Neural cell (in vitro differentiated cells): ENCODE measurements around the gene PDHB. TPM values are rescaled to one million over a fixed set of nuclear protein-coding genes. Genes with fewer than 3 reads are reported as not detected.

Experiments used
- H2AFZ ChIP-seq: fragments of 200-600, 300-800 bp; sonication (generic), shearing (Covaris generic); 2 replicates; pipeline ENCODE4 v1.6.0; 2014; ENCODE audit warnings: low read depth, mild to moderate bottlenecking, antibody characterized with exemption, low read length, moderate library complexity
- H3F3A ChIP-seq: fragments of 200-600 bp; shearing (Covaris generic); 2 replicates; pipeline ENCODE4 v1.6.1; 2016; ENCODE audit warnings: mild to moderate bottlenecking, moderate library complexity, mixed read lengths, antibody characterized with exemption, low read length; ENCODE audit not compliant: insufficient read depth, poor library complexity, severe bottlenecking
- H3K27ac ChIP-seq: fragments of 200-600, 300-800 bp; sonication (generic), shearing (Covaris generic); 2 replicates; pipeline ENCODE4 v1.5.1; 2014; ENCODE audit warnings: mild to moderate bottlenecking, low read length, moderate library complexity
- H3K27me3 ChIP-seq: fragments of 300-800, 200-600 bp; sonication (generic), shearing (Covaris generic); 2 replicates; pipeline ENCODE4 v1.6.0; 2014; ENCODE audit warnings: mild to moderate bottlenecking, low read depth, low read length, moderate library complexity; ENCODE audit not compliant: insufficient read depth
- H3K36me3 ChIP-seq: fragments of 300-800, 200-600 bp; sonication (generic), shearing (Covaris generic); 2 replicates; pipeline ENCODE4 v1.5.1; 2014; ENCODE audit warnings: mild to moderate bottlenecking, antibody characterized with exemption, low read length, moderate library complexity; ENCODE audit not compliant: insufficient read depth
- H3K4me2 ChIP-seq: fragments of 300-800, 200-600 bp; sonication (generic), shearing (Covaris generic); 2 replicates; pipeline ENCODE4 v1.6.0; 2014; ENCODE audit warnings: mild to moderate bottlenecking, low read length
- H3K4me3 ChIP-seq: fragments of 300-800, 200-600 bp; sonication (generic), shearing (Covaris generic); 2 replicates; pipeline ENCODE4 v1.5.1; 2014; ENCODE audit warnings: mild to moderate bottlenecking, low read length, moderate library complexity
- H3K79me2 ChIP-seq: fragments of 200-600 bp; shearing (Covaris generic); replicated peaks from 2 replicates; pipeline ENCODE4 v1.6.0; 2014; ENCODE audit warnings: mild to moderate bottlenecking, low read length, moderate library complexity; ENCODE audit not compliant: insufficient read depth
- H3K9ac ChIP-seq: fragments of 300-800, 200-600 bp; sonication (generic), shearing (Covaris generic); 2 replicates; pipeline ENCODE4 v1.6.1; 2016; ENCODE audit warnings: mild to moderate bottlenecking, low read length, mixed read lengths
- H3K9me2 ChIP-seq: fragments of 200-600 bp; shearing (Covaris generic); 2 replicates; pipeline ENCODE4 v1.6.1; 2016; ENCODE audit warnings: mild to moderate bottlenecking, low read length, mixed read lengths; ENCODE audit not compliant: insufficient read depth
- H3K9me3 ChIP-seq: fragments of 200-600, 300-800 bp; sonication (generic), shearing (Covaris generic); 2 replicates; pipeline ENCODE4 v1.6.1; 2016; ENCODE audit warnings: mild to moderate bottlenecking, mixed run types, low read length, moderate library complexity, mixed read lengths
- H4K20me1 ChIP-seq: fragments of 200-600 bp; shearing (Covaris generic); 2 replicates; pipeline ENCODE4 v1.6.1; 2016; ENCODE audit warnings: mild to moderate bottlenecking, mixed run types; ENCODE audit not compliant: insufficient read depth
- CTCF ChIP-seq: fragments of 450-650 bp; IDR thresholded peaks from 2 replicates; pipeline ENCODE4 v1.5.1; 2014; ENCODE audit warnings: antibody characterized with exemption, mild to moderate bottlenecking, moderate library complexity; ENCODE audit not compliant: poor library complexity, severe bottlenecking
- EP300 ChIP-seq: fragments of 450-650 bp; conservative IDR thresholded peaks from 2 replicates; pipeline ENCODE4 v1.6.1; 2014; ENCODE audit warnings: antibody characterized with exemption, mild to moderate bottlenecking, moderate library complexity; ENCODE audit not compliant: poor library complexity, severe bottlenecking
- EZH2 ChIP-seq: fragments of 200-600, 300-800 bp; shearing (Covaris generic), sonication (generic); IDR thresholded peaks from 2 replicates; pipeline ENCODE4 v1.6.1; 2014; ENCODE audit warnings: antibody characterized with exemption, low read length, borderline replicate concordance, mild to moderate bottlenecking; ENCODE audit not compliant: insufficient read depth, poor library complexity, severe bottlenecking
- MXI1 ChIP-seq: fragments of 450-650 bp; conservative IDR thresholded peaks from 2 replicates; pipeline ENCODE4 v1.6.1; 2014; ENCODE audit warnings: antibody characterized with exemption, mild to moderate bottlenecking; ENCODE audit not compliant: poor library complexity, severe bottlenecking
- POLR2AphosphoS5 ChIP-seq: IDR thresholded peaks from 2 replicates; pipeline ENCODE4 v1.6.1; 2012
- RAD21 ChIP-seq: fragments of 450-650 bp; conservative IDR thresholded peaks from 2 replicates; pipeline ENCODE4 v1.6.1; 2014; ENCODE audit warnings: antibody characterized with exemption, mild to moderate bottlenecking, moderate library complexity
- REST ChIP-seq: IDR thresholded peaks from 2 replicates; pipeline ENCODE4 v1.6.1; 2012; ENCODE audit warnings: borderline replicate concordance
- SMC3 ChIP-seq: fragments of 450-650 bp; conservative IDR thresholded peaks from 2 replicates; pipeline ENCODE4 v1.6.1; 2014; ENCODE audit warnings: antibody characterized with exemption, mild to moderate bottlenecking, moderate library complexity; ENCODE audit not compliant: poor library complexity
- TAF1 ChIP-seq: IDR thresholded peaks from 2 replicates; pipeline ENCODE4 v1.6.1; 2012; ENCODE audit warnings: low read depth
- polyA plus RNA-seq: library from polyadenylated mRNA; depleted of rRNA; stranded (reverse); fragments of >200 nt; gene quantifications from 2 replicates; pipeline ENCODE4 v1.2.3, GENCODE V29; 2014

The PDHB gene
- polyA plus RNA-seq, 1 donor from 2014 or later: 154 TPM

GRCh38 chr3:58392181-58392580, 41.5 kb downstream of the PDHB start:
- H3K9ac ChIP-seq: no peak overlapping the region
- no peak for TF ChIP-seq EP300
- no peak for TF ChIP-seq MXI1
- TF ChIP-seq POLR2AphosphoS5: no peak
- TF ChIP-seq RAD21: no peak
- TF ChIP-seq TAF1: no peak
- no peak for TF ChIP-seq CTCF
- TF ChIP-seq EZH2: no peak
- TF ChIP-seq REST: no peak
- TF ChIP-seq SMC3: no peak
- H3K27me3 ChIP-seq: no peaks in the 10 kb centered on the region
- H3K36me3 ChIP-seq: peaks cover 16% of the 10 kb centered on the region
- no peaks in the 10 kb centered on the region for H4K20me1 ChIP-seq
- H3K4me2 ChIP-seq: no peak overlapping the region
- no peak overlapping the region for H3K4me3 ChIP-seq
- H3K79me2 ChIP-seq: no peaks in the 10 kb centered on the region
- H3F3A ChIP-seq: no peaks in the 10 kb centered on the region
- H3K27ac ChIP-seq: no peak overlapping the region
- H3K9me2 ChIP-seq: no peaks in the 10 kb centered on the region
- no peak overlapping the region for H2AFZ ChIP-seq
- no peaks in the 10 kb centered on the region for H3K9me3 ChIP-seq

GRCh38 chr3:58391156-58391865, 42.3 kb downstream of the PDHB start:
- H3K27me3 ChIP-seq: no peaks in the 10 kb centered on the region
- TF ChIP-seq TAF1: no peak
- TF ChIP-seq REST: no peak
- TF ChIP-seq POLR2AphosphoS5: no peak
- no peak for TF ChIP-seq CTCF
- TF ChIP-seq EP300: no peak
- H3K9me3 ChIP-seq: no peaks in the 10 kb centered on the region
- no peak overlapping the region for H3K27ac ChIP-seq
- H4K20me1 ChIP-seq: no peaks in the 10 kb centered on the region
- H3K36me3 ChIP-seq: peaks cover 9% of the 10 kb centered on the region
- H2AFZ ChIP-seq: no peak overlapping the region
- no peak overlapping the region for H3K4me3 ChIP-seq
- no peaks in the 10 kb centered on the region for H3F3A ChIP-seq
- H3K4me2 ChIP-seq: no peak overlapping the region
- H3K9ac ChIP-seq: no peak overlapping the region
- H3K79me2 ChIP-seq: no peaks in the 10 kb centered on the region
- H3K9me2 ChIP-seq: no peaks in the 10 kb centered on the region
